Activated CD4-positive, alpha-beta T cell treated with anti-CD3 and anti-CD28 coated beads for 36 hours (primary cell): ENCODE results near the gene SH2D7. TPM values are rescaled to one million over a fixed set of nuclear protein-coding genes. Genes with fewer than 3 reads are reported as not detected.

ENCODE experiments used
- ATAC-seq: fragments of 200-7000 bp; cut with Tn5 transposase; one replicate; pipeline ENCODE4 v1.10.0; 2021; ENCODE audit warnings: mild to moderate bottlenecking, moderate library complexity
- CTCF ChIA-PET: fragments of 350-600 bp; sonication (Branson Sonifier 250); formaldehyde crosslinking; loops from one replicate; lab custom pipeline; 2021; ENCODE audit warnings: antibody characterized with exemption; lab: Charles Lee
- POLR2A ChIA-PET: fragments of 350-600 bp; sonication (Branson Sonifier 250); formaldehyde crosslinking; loops from one replicate; lab custom pipeline; 2021; ENCODE audit warnings: antibody characterized with exemption, inconsistent platforms; lab: Charles Lee
- DNase-seq: peaks from one replicate; pipeline ENCODE4 v3.0.0-alpha.2; 2020
- H3K27ac Mint-ChIP-seq: one replicate; pipeline ENCODE4 v1.8.0; 2021; ENCODE audit warnings: mixed read lengths
- H3K27me3 Mint-ChIP-seq: one replicate; pipeline ENCODE4 v1.8.0; 2021; ENCODE audit warnings: mixed read lengths
- H3K36me3 Mint-ChIP-seq: one replicate; pipeline ENCODE4 v1.8.0; 2021; ENCODE audit warnings: low read depth, mixed read lengths
- H3K4me1 Mint-ChIP-seq: one replicate; pipeline ENCODE4 v1.8.0; 2021; ENCODE audit warnings: mixed read lengths
- H3K4me3 Mint-ChIP-seq: one replicate; pipeline ENCODE4 v1.8.0; 2021; ENCODE audit warnings: mild to moderate bottlenecking, moderate library complexity, mixed read lengths
- H3K9me3 Mint-ChIP-seq: one replicate; pipeline ENCODE4 v1.8.0; 2021; ENCODE audit warnings: low read depth, mixed read lengths
- intact Hi-C, 2 experiments: fragments of 100-400 bp; cut with DNase I in 1 of 2; cut with micrococcal nuclease in 1 of 2; formaldehyde crosslinking; loops; one replicate each; pipeline versions ENCODE4 v1.14.2 to v1.15.1; 2022 to 2024; cut with DNase I, micrococcal nuclease
- total RNA-seq, 2 experiments: library from RNA; stranded (reverse); gene quantifications; one replicate each; pipeline ENCODE4 v1.2.3, GENCODE V29; 2021

Gene SH2D7
- total RNA-seq, 2 experiments from 2014 or later = not detected

- peak overlapping the region; percentile 78 for H3K4me3 Mint-ChIP-seq
- peaks cover 12% of the 10 kb centered on the region for H3K36me3 Mint-ChIP-seq
- POLR2A ChIA-PET = no interaction called here
These were observed 14.5 kb upstream of the SH2D7 start for GRCh38 chr15:78077871-78078210.

GRCh38 chr15:78079298-78080087 lies 12.9 kb upstream of the SH2D7 start:
- intact Hi-C loops = loop anchor here in 1 of 2 experiments (10.0 kb wide), 1 partner anchor 655 kb away; the partner anchor contains the start of genes HMG20A and PEAK1
- no peak for DNase-seq
- Mint-ChIP-seq H3K4me3 (no peak overlapping the region), H3K4me1 (peaks cover 31% of the 10 kb centered on the region), H3K9me3 (no peaks in the 10 kb centered on the region), H3K36me3 (peaks cover 8% of the 10 kb centered on the region), H3K27me3 (no peaks in the 10 kb centered on the region), H3K27ac (peak overlapping the region; percentile 1)
- no peak for ATAC-seq
- CTCF ChIA-PET = interaction anchor here (0.7 to 1.5 kb wide), 3 partner anchors 10 to 75 kb away, joined by 3 to 4 read pairs (median 3); no protein-coding TSS in a partner anchor
- POLR2A ChIA-PET = interaction anchor here (0.6 kb wide), 1 partner anchor 220 kb away, joined by 9 read pairs; the partner anchor contains the start of gene SKIC8

More at GRCh38 chr15:78077871-78078210, 14.5 kb upstream of the SH2D7 start:
- Mint-ChIP-seq H3K27me3 (no peaks in the 10 kb centered on the region), H3K27ac (peak overlapping the region; percentile 93), H3K9me3 (no peaks in the 10 kb centered on the region), H3K4me1 (peaks cover 42% of the 10 kb centered on the region)
- intact Hi-C loops = loop anchor here in 1 of 2 experiments (1.0 to 10.0 kb wide), 8 partner anchors 27 to 653 kb away; partner anchors contain the start of genes HMG20A, IDH3A, IREB2 and PEAK1
- ATAC-seq = peak; percentile 8
- CTCF ChIA-PET = interaction anchor here (1.1 to 1.3 kb wide), 2 partner anchors 28 to 36 kb away, joined by 3 to 4 read pairs; no protein-coding TSS in a partner anchor
- no peak for DNase-seq

GRCh38 chr15:78080088-78080460 lies 12.3 kb upstream of the SH2D7 start:
- no peaks in the 10 kb centered on the region for H3K27me3 Mint-ChIP-seq
- no peaks in the 10 kb centered on the region for H3K9me3 Mint-ChIP-seq
- ChIA-PET CTCF (interaction anchor here (1.5 kb wide), 1 partner anchor 11 kb away, joined by 3 read pairs; no protein-coding TSS in a partner anchor), POLR2A (no interaction called here)
- intact Hi-C loops = no loop called here
- H3K27ac Mint-ChIP-seq = peak overlapping the region; percentile 1
- ATAC-seq = no peak
- no peak for DNase-seq
- H3K4me3 Mint-ChIP-seq = no peak overlapping the region
- H3K36me3 Mint-ChIP-seq = peaks cover 5% of the 10 kb centered on the region
- peaks cover 27% of the 10 kb centered on the region for H3K4me1 Mint-ChIP-seq

DNA sequence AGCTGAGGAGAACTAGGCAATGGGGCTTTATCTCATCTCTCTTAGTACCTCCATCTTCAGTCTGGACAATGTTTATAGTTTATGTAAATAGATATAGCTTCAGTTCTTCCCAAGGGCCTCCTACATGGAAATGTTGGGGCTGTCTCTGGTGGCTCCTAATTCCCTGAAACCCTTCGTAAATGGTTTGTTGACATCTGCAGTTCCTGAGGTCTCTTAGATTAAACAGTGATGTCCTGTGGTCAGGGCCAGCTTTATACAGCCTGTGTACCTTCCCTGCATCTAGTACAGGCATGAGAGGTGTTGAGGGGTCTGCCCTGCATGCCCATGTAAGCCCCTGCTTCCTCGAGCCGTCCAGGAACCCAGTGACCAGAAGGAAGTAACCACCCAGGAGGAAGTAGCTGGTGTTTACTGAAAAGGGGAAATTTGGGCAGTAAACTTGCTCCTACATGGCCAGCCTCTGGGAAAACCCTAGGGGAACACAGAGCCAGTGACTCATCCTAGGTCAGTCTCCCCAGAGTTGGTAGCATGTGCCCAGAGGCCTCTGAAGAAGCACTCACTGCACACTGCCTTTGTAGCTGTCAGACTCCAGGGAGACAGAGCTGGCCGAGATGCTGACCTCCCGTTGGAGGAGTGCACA lies 10.1 kb upstream of the SH2D7 start:
- POLR2A ChIA-PET = no interaction called here
- ATAC-seq = peak; percentile 37

GRCh38 chr15:78082743-78083110 lies 9.6 kb upstream of the SH2D7 start:
- H3K36me3 Mint-ChIP-seq = no peaks in the 10 kb centered on the region
- H3K4me1 Mint-ChIP-seq = peaks cover 17% of the 10 kb centered on the region
- no peaks in the 10 kb centered on the region for H3K27me3 Mint-ChIP-seq

More for the DNA sequence above, 10.1 kb upstream of the SH2D7 start:
- no peaks in the 10 kb centered on the region for H3K9me3 Mint-ChIP-seq
- peak overlapping the region; percentile 52 for H3K27ac Mint-ChIP-seq
- peaks cover 17% of the 10 kb centered on the region for H3K4me1 Mint-ChIP-seq
- peak; percentile 21 for DNase-seq
- H3K27me3 Mint-ChIP-seq = no peaks in the 10 kb centered on the region
- intact Hi-C loops = no loop called here
- CTCF ChIA-PET = interaction anchor here (0.9 to 1.8 kb wide), 5 partner anchors 14 to 123 kb away, joined by 3 to 5 read pairs (median 4); no protein-coding TSS in a partner anchor
- no peak overlapping the region for H3K4me3 Mint-ChIP-seq
- no peaks in the 10 kb centered on the region for H3K36me3 Mint-ChIP-seq

DNA sequence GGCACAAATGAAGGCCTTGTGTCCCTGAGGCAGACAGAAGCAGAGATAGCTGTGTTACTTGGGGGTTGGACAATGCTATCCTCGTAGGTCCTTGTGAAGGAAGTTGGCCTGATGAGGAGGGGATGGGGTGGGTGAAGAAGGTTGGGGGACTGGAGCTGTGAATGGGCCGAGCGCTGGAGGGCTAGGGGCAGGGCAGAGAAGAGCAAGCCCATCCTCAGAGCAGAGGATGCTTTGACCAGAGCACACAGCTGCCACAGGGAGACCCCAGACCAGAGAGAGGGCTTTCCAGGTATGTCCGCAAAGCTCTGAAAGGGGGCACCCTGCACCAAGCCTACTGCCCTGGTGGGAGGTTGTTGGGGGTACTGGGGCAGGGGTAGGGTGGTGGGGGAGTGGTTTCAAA lies 9.2 kb upstream of the SH2D7 start:
- no peaks in the 10 kb centered on the region for H3K27me3 Mint-ChIP-seq
- H3K9me3 Mint-ChIP-seq = no peaks in the 10 kb centered on the region
- ChIA-PET POLR2A (no interaction called here), CTCF (interaction anchor here (0.6 to 1.8 kb wide), 3 partner anchors 27 to 117 kb away, joined by 3 to 5 read pairs (median 4); no protein-coding TSS in a partner anchor)
- DNase-seq = no peak
- no peaks in the 10 kb centered on the region for H3K36me3 Mint-ChIP-seq
- H3K4me3 Mint-ChIP-seq = no peak overlapping the region
- H3K27ac Mint-ChIP-seq = no peak overlapping the region
- intact Hi-C loops = no loop called here
- peaks cover 15% of the 10 kb centered on the region for H3K4me1 Mint-ChIP-seq
- no peak for ATAC-seq

More at GRCh38 chr15:78082743-78083110, 9.6 kb upstream of the SH2D7 start:
- no peaks in the 10 kb centered on the region for H3K9me3 Mint-ChIP-seq
- intact Hi-C loops = no loop called here
- no peak overlapping the region for H3K27ac Mint-ChIP-seq
- H3K4me3 Mint-ChIP-seq = no peak overlapping the region
- no peak for DNase-seq
- CTCF ChIA-PET = interaction anchor here (0.9 to 1.8 kb wide), 2 partner anchors 28 to 116 kb away, joined by 4 to 5 read pairs; no protein-coding TSS in a partner anchor
- POLR2A ChIA-PET = no interaction called here
- no peak for ATAC-seq

DNA sequence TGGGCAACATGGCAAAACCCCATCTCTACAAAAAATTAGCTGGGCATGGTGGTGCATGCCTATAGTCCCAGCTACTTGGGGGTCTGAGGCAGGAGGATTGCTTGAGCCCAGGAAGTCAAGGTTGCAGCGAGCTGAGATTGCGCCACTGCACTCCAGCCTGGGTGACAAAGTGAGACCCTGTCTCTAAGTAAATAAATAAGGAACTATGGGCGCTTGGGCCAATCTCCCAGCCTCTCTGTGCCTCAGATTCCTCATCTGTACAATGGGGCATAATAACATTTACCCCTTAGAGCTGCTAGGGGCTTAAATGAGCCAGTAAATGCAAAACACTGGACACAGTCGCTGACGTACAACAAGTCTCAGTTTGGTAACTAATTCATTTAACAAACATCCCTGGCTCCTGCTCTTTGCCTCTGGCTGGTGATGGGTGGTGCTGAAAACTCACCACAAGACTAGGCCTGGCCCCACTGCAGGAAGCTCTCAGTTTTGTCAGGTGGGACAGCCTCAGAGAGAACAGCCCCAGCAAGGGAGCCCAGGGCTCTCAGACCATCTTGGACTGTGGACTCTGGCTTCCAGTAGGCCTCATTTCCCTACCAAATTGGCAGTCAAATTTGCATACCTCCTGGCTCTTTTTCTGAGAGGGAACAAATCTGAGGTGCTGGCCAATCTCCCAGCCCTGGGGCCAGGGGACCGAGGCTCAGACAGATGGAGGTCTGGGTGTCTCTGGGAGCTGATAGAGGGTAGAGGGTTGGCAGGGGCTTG lies 8.5 kb upstream of the SH2D7 start:
- POLR2A ChIA-PET = no interaction called here
- CTCF ChIA-PET = interaction anchor here (0.6 to 1.8 kb wide), 3 partner anchors 26 to 323 kb away, joined by 3 to 5 read pairs (median 3); no protein-coding TSS in a partner anchor
- Mint-ChIP-seq H3K36me3 (no peaks in the 10 kb centered on the region), H3K4me1 (peaks cover 12% of the 10 kb centered on the region), H3K9me3 (no peaks in the 10 kb centered on the region), H3K27ac (no peak overlapping the region), H3K4me3 (no peak overlapping the region), H3K27me3 (no peaks in the 10 kb centered on the region)
- DNase-seq = no peak
- ATAC-seq = no peak
- intact Hi-C loops = no loop called here

DNA sequence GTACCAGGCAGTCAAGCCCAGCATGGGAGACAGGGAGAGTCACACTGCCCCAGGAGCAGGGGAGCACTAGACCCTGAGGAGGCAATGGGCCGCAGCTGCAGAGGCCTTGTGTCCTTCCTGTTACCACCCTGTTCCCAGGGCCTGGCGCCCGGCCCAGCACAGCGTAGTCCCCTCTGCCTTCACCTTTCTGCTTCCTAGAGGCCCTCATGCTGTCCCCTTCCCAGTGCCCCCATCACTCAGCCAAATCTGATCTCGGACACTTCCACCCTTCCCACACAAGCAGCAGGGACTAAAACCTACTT lies 8.0 kb upstream of the SH2D7 start:
- intact Hi-C loops = no loop called here
- POLR2A ChIA-PET = no interaction called here
- no peak for DNase-seq
- no peak overlapping the region for H3K4me3 Mint-ChIP-seq
- no peaks in the 10 kb centered on the region for H3K36me3 Mint-ChIP-seq
- H3K9me3 Mint-ChIP-seq = no peaks in the 10 kb centered on the region
- CTCF ChIA-PET = interaction anchor here (0.7 to 1.8 kb wide), 2 partner anchors 26 to 322 kb away, joined by 3 to 5 read pairs; no protein-coding TSS in a partner anchor
- no peaks in the 10 kb centered on the region for H3K27me3 Mint-ChIP-seq
- no peak for ATAC-seq
- H3K27ac Mint-ChIP-seq = peak overlapping the region; percentile 17
- peaks cover 10% of the 10 kb centered on the region for H3K4me1 Mint-ChIP-seq

- no peak for DNase-seq
- Mint-ChIP-seq H3K27me3 (no peaks in the 10 kb centered on the region), H3K36me3 (no peaks in the 10 kb centered on the region), H3K27ac (peak overlapping the region; percentile 37), H3K9me3 (no peaks in the 10 kb centered on the region), H3K4me1 (peaks cover 10% of the 10 kb centered on the region), H3K4me3 (no peak overlapping the region)
- ChIA-PET POLR2A (interaction anchor here (0.5 kb wide), 1 partner anchor 63 kb away, joined by 7 read pairs; the partner anchor contains the start of gene IDH3A), CTCF (interaction anchor here (1.2 kb wide), 1 partner anchor 22 kb away, joined by 3 read pairs; no protein-coding TSS in a partner anchor)
- intact Hi-C loops = no loop called here
- ATAC-seq = no peak
These were observed 6.4 kb upstream of the SH2D7 start for GRCh38 chr15:78085928-78086327.

GRCh38 chr15:78087951-78088772 lies 4.2 kb upstream of the SH2D7 start:
- Mint-ChIP-seq H3K4me1 (peaks cover 4% of the 10 kb centered on the region), H3K27me3 (no peaks in the 10 kb centered on the region), H3K27ac (peak overlapping the region; percentile 17), H3K36me3 (no peaks in the 10 kb centered on the region), H3K4me3 (no peak overlapping the region), H3K9me3 (no peaks in the 10 kb centered on the region)
- ChIA-PET POLR2A (no interaction called here), CTCF (interaction anchor here (0.6 to 1.2 kb wide), 4 partner anchors 16 to 409 kb away, joined by 3 to 4 read pairs (median 4); no protein-coding TSS in a partner anchor)
- intact Hi-C loops = no loop called here
- ATAC-seq (no peak), DNase-seq (no peak)
